Keratinocyte (primary cell): ENCODE measurements around the gene PAPPA. TPM values are rescaled to one million over a fixed set of nuclear protein-coding genes. Genes with fewer than 3 reads are reported as not detected.

Experiments used
- DNase-seq: peaks from one replicate; pipeline ENCODE4 v3.0.0-alpha.2; 2011; ENCODE audit warnings: low read depth, missing footprints, low spot score
- FAIRE-seq: peaks from 2 replicates; lab custom pipeline; 2011; peaks lifted over from hg19 to GRCh38; lab: Jason Lieb, UNC
- H2AFZ ChIP-seq: 2 replicates; pipeline ENCODE4 v1.6.0; 2012; ENCODE audit warnings: low read length, control low read depth, inconsistent platforms; ENCODE audit not compliant: control insufficient read depth
- H3K27ac ChIP-seq: 2 replicates; pipeline ENCODE4 v1.5.1; 2011; ENCODE audit warnings: low read length; ENCODE audit not compliant: control insufficient read depth, insufficient read depth
- H3K27me3 ChIP-seq: 3 replicates; pipeline ENCODE4 v1.6.0; 2011; ENCODE audit warnings: low read length; ENCODE audit not compliant: control insufficient read depth, insufficient read depth; ENCODE audit errors: extremely low read depth
- H3K36me3 ChIP-seq, 2 experiments: 2 replicates in 1 of 2; 3 replicates in 1 of 2; pipeline ENCODE4 v1.5.1; 2011; ENCODE audit warnings: low read length in 2 of 2, mild to moderate bottlenecking in 1 of 2; ENCODE audit not compliant: control insufficient read depth in 2 of 2, insufficient read depth in 2 of 2; ENCODE audit errors: extremely low read depth in 1 of 2
- H3K4me1 ChIP-seq: 3 replicates; pipeline ENCODE4 v1.5.1; 2011; ENCODE audit warnings: low read length; ENCODE audit not compliant: control insufficient read depth, insufficient read depth; ENCODE audit errors: extremely low read depth
- H3K4me2 ChIP-seq: 3 replicates; pipeline ENCODE4 v1.6.0; 2011; ENCODE audit warnings: low read depth, low read length; ENCODE audit not compliant: control insufficient read depth, insufficient read depth; ENCODE audit errors: extremely low read depth
- H3K4me3 ChIP-seq, 3 experiments: fragments of 200-600 bp in 1 of 3; sonication (generic) in 1 of 3; 2 replicates in 2 of 3; 3 replicates in 1 of 3; pipeline ENCODE4 v1.5.1; 2011 to 2016; ENCODE audit warnings: low read length in 3 of 3, mild to moderate bottlenecking in 3 of 3, control low read depth in 2 of 3, inconsistent platforms in 1 of 3, low read depth in 1 of 3, mixed read lengths in 1 of 3, mixed run types in 1 of 3, moderate library complexity in 1 of 3; ENCODE audit not compliant: control insufficient read depth in 2 of 3, insufficient read depth in 2 of 3; ENCODE audit errors: extremely low read depth in 1 of 3
- H3K79me2 ChIP-seq: 2 replicates; pipeline ENCODE4 v1.6.0; 2012; ENCODE audit warnings: low read length; ENCODE audit not compliant: control insufficient read depth, insufficient read depth
- H3K9ac ChIP-seq: 3 replicates; pipeline ENCODE4 v1.6.0; 2011; ENCODE audit warnings: low read length; ENCODE audit not compliant: control insufficient read depth, insufficient read depth; ENCODE audit errors: extremely low read depth
- H3K9me1 ChIP-seq: 3 replicates; pipeline ENCODE4 v1.6.0; 2011; ENCODE audit warnings: low read length; ENCODE audit not compliant: control insufficient read depth, insufficient read depth; ENCODE audit errors: extremely low read depth
- H3K9me3 ChIP-seq: 2 replicates; pipeline ENCODE4 v1.5.1; 2012; ENCODE audit warnings: low read depth, low read length; ENCODE audit not compliant: control insufficient read depth
- H4K20me1 ChIP-seq: 3 replicates; pipeline ENCODE4 v1.6.0; 2011; ENCODE audit warnings: low read length; ENCODE audit not compliant: control insufficient read depth, insufficient read depth; ENCODE audit errors: extremely low read depth
- CTCF ChIP-seq, 3 experiments: IDR thresholded peaks in 1 of 3; conservative IDR thresholded peaks in 1 of 3; optimal IDR thresholded peaks in 1 of 3; 2 replicates in 2 of 3; 3 replicates in 1 of 3; pipeline versions ENCODE3 to v1.5.1; 2011; ENCODE audit warnings: low read length in 3 of 3, mild to moderate bottlenecking in 3 of 3, moderate library complexity in 2 of 3, control low read depth in 1 of 3, inconsistent platforms in 1 of 3; ENCODE audit not compliant: insufficient read depth in 2 of 3; ENCODE audit errors: extremely low read depth in 1 of 3
- EZH2 ChIP-seq: IDR thresholded peaks from one replicate; pipeline ENCODE4 v1.6.1; 2012; ENCODE audit warnings: inconsistent platforms, mild to moderate bottlenecking, low read length, moderate library complexity
- dilution Hi-C: fragments of 300-500 bp; cut with MboI; formaldehyde crosslinking; loops from one replicate; pipeline ENCODE4 v1.7.0; 2020; ENCODE audit warnings: low sequenced_read_pairs; ENCODE audit not compliant: extremely low pct_ligation_motif_present
- polyA plus RNA-seq, 5 experiments: library from polyadenylated mRNA; depleted of rRNA in 3 of 5; stranded (reverse) in 3 of 5; stranded (forward) in 1 of 5; unstranded in 1 of 5; fragments of >200 nt; gene quantifications; 1 replicate in 1 of 5; 2 replicates in 3 of 5; 3 replicates in 1 of 5; pipeline versions ENCODE4 v1.2.1 to v1.2.3, GENCODE V29; 2011 to 2012; ENCODE audit warnings: missing spikeins in 2 of 5, low read depth in 1 of 5, low replicate concordance in 1 of 5

PAPPA gene
- polyA plus RNA-seq, 1 donor (not counting 4 experiments of a cell fraction or from before 2014, with no cell fraction given), result 0.77 TPM

- H3K9me3 ChIP-seq, result no peaks in the 10 kb centered on the region
- TF ChIP-seq CTCF (optimal IDR thresholded peaks at IDR 0.05 in 1 of 3, IDR thresholded peaks at IDR 0.05 in 1 of 3, conservative IDR thresholded peaks at IDR 0.05 in 1 of 3; ENCODE audit: extremely low read depth in 1 of 3, insufficient read depth in 2 of 3, low read length in 3 of 3) (peak in 1 of 3 experiments; percentile 27), EZH2 (no peak)
- no peaks in the 10 kb centered on the region for H3K79me2 ChIP-seq
- FAIRE-seq (peak; percentile 32), DNase-seq (no peak)
- H3K27ac ChIP-seq, result no peak overlapping the region
- no peaks in the 10 kb centered on the region for H3K4me1 ChIP-seq
- H3K4me3 ChIP-seq, result no peak overlapping the region
- H3K9ac ChIP-seq, result no peak overlapping the region
- H3K9me1 ChIP-seq, result no peaks in the 10 kb centered on the region
- no peaks in the 10 kb centered on the region for H3K36me3 ChIP-seq
- dilution Hi-C loops, result no loop called here
- no peaks in the 10 kb centered on the region for H3K27me3 ChIP-seq
- H4K20me1 ChIP-seq, result no peaks in the 10 kb centered on the region
- H3K4me2 ChIP-seq, result no peak overlapping the region
- H2AFZ ChIP-seq, result no peak overlapping the region
These were observed 55.0 kb downstream of the PAPPA start for GRCh38 chr9:116208417-116209232.

DNA sequence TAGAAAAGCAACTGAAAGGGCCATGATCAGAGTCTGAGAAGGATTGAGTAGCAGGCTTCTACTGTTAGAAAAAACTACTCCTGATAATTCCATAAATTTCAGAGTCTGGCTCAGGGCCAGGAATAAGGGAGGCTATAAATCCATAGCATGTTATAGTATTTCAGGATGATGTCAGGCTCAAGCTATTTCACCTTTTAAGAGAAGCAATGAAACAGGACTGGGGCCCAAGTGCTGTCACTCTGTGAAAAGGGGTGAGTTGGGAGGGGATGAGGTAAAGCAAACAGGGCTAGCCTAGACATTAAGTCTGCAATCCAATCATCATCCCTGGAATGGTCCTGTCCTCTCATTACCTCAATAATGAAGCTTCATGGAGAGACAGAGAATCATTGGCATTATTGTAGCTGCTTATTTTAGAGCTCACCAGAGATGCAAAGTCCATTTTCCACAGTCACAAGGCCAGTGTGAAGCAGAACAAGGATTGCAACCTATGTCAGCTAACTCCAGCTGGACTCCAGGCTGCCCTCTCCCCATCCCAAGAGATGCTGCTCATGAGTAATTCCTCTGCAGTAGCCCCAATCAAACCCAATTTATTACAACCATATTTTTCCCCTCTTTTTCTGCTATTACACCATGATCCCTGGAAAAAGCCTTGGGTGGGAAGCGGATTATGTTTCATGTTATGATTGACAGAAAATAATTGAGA is 56.0 kb downstream of the PAPPA start:
- peak; percentile 9 for FAIRE-seq
- dilution Hi-C loops, result no loop called here
- DNase-seq, result no peak
- Histone ChIP-seq H3K79me2 (no peaks in the 10 kb centered on the region), H4K20me1 (no peaks in the 10 kb centered on the region), H3K4me3 (no peak overlapping the region), H3K4me2 (no peak overlapping the region), H3K9me3 (no peaks in the 10 kb centered on the region), H3K4me1 (no peaks in the 10 kb centered on the region), H3K27ac (no peak overlapping the region), H3K27me3 (no peaks in the 10 kb centered on the region), H3K9me1 (no peaks in the 10 kb centered on the region), H2AFZ (no peak overlapping the region), H3K36me3 (no peaks in the 10 kb centered on the region), H3K9ac (no peak overlapping the region)
- TF ChIP-seq EZH2 (no peak), CTCF (optimal IDR thresholded peaks at IDR 0.05 in 1 of 3, IDR thresholded peaks at IDR 0.05 in 1 of 3, conservative IDR thresholded peaks at IDR 0.05 in 1 of 3; ENCODE audit: extremely low read depth in 1 of 3, insufficient read depth in 2 of 3, low read length in 3 of 3) (no peak)
